Measurements from ENCODE around the gene MTHFS.

MTHFS gene

DNA sequence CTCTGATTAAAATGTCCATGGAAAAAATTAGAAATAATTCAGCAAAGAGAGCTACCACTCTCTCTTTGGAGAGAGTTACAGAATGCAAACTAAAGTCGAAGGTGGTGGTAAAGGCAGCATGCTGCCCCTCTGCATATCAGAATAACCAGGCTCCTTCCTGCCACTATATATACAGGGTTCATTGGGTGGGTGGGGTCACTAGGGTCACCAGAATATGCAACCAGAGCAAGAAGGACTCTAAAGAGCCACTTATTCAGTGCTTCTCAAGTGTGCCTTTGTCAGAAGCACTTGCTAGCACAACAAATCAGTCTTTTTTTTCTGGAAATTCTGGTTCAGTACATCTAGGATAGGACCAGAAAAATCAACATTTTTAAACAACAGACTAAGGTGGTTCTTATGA is 70.0 kb downstream of the MTHFS start:
- no peaks in the 10 kb centered on the region for H3K27me3 ChIP-seq (ENCODE audit: control insufficient read depth, insufficient read depth, low read length)
- no CpG with 5 or more reads among the region's 1 CpG for WGBS (ENCODE audit: insufficient coverage, insufficient read length)
- no peak overlapping the region for H3K4me3 ChIP-seq (ENCODE audit: low read length)
- no peaks in the 10 kb centered on the region for H3K36me3 ChIP-seq (ENCODE audit: control insufficient read depth, insufficient read depth, low read length)
- no peak for DNase-seq (ENCODE audit: low read depth, low spot score)
- no peaks in the 10 kb centered on the region for H3K4me1 ChIP-seq (ENCODE audit: control insufficient read depth, insufficient read depth, low read length)
- no peak overlapping the region for H3K27ac ChIP-seq (ENCODE audit: low read length)
- H3K9me3 ChIP-seq (ENCODE audit: control insufficient read depth, insufficient read depth, low read length) = no peaks in the 10 kb centered on the region

DNA sequence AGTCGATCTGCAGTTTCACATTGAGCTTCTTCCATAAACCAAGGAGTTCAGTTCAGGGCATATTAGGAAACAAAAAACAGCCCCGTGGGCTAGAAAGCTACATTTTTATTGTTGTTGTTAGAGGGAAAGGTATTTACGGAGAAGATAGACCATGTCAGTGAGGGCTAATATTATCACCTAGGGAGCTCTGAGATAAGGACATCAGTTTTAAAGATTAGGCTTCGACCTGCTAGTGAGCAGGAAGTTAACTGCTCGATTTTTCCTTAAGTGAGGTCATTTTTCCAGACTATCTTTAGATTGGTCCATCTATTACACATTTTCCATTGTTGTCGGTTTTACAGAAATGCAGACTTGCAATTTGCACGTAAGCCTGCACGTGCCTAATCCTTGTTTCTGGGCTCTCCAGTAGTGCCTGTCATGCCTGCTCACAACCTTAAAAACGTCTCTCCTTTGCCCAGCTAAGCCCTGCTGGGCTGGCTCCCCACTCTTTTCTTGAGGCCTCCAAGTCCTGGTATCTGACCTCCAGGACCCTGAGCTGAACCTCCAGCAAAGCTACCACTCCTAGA is 72.6 kb downstream of the MTHFS start:
- Histone ChIP-seq H3K27me3 (ENCODE audit: control insufficient read depth, insufficient read depth, low read length) (no peaks in the 10 kb centered on the region), H3K4me1 (ENCODE audit: control insufficient read depth, insufficient read depth, low read length) (no peaks in the 10 kb centered on the region), H3K36me3 (ENCODE audit: control insufficient read depth, insufficient read depth, low read length) (no peaks in the 10 kb centered on the region), H3K4me3 (ENCODE audit: low read length) (no peak overlapping the region), H3K27ac (ENCODE audit: low read length) (no peak overlapping the region), H3K9me3 (ENCODE audit: control insufficient read depth, insufficient read depth, low read length) (no peaks in the 10 kb centered on the region)
- DNase-seq (ENCODE audit: low read depth, low spot score) = no peak
- WGBS (ENCODE audit: insufficient coverage, insufficient read length) = no CpG with 5 or more reads among the region's 9 CpGs

DNA sequence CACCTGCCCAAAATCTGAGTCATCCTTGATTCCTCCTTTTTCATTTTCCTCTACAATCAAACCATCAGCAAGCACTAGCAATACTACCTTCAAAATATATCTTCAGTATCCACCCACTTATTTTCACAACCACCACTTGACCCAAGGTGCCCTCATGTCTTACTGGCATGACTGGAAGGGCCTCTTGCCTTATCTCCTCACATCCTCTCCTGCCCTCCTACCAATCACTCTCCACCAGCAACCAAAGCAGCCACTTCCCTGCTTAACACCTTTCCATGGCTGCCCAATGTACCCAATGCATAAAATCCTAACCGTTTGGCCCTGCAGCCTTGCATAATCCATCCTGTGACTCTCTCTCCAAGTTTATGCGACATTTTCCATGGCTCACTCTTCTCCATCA is 76.0 kb downstream of the MTHFS start:
- Histone ChIP-seq H3K9me3 (ENCODE audit: control insufficient read depth, insufficient read depth, low read length) (no peaks in the 10 kb centered on the region), H3K27ac (ENCODE audit: low read length) (no peak overlapping the region), H3K4me3 (ENCODE audit: low read length) (no peak overlapping the region), H3K36me3 (ENCODE audit: control insufficient read depth, insufficient read depth, low read length) (no peaks in the 10 kb centered on the region), H3K27me3 (ENCODE audit: control insufficient read depth, insufficient read depth, low read length) (no peaks in the 10 kb centered on the region), H3K4me1 (ENCODE audit: control insufficient read depth, insufficient read depth, low read length) (no peaks in the 10 kb centered on the region)
- no CpG with 5 or more reads among the region's 2 CpGs for WGBS (ENCODE audit: insufficient coverage, insufficient read length)
- DNase-seq (ENCODE audit: low read depth, low spot score) = no peak

DNA sequence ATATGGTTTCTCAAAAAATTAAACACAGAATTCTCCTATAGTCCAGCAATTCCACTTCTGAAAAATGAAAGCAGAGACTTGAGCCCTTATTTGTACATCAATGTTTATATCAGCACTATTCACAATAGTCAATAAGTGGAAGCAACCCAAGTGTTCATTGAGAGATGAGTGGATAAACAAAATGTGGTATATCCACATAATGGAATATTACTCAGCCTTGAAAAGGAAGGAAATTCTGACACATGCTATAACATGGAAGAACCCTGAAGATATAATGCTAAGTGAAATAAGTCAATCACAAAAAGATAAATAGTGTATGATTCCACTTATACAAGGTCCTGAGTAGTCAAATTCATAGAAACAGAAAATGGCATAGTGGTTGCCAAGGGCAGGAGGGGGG is 76.6 kb downstream of the MTHFS start:
- Histone ChIP-seq H3K4me1 (ENCODE audit: control insufficient read depth, insufficient read depth, low read length) (no peaks in the 10 kb centered on the region), H3K27ac (ENCODE audit: low read length) (no peak overlapping the region), H3K4me3 (ENCODE audit: low read length) (no peak overlapping the region), H3K9me3 (ENCODE audit: control insufficient read depth, insufficient read depth, low read length) (no peaks in the 10 kb centered on the region), H3K27me3 (ENCODE audit: control insufficient read depth, insufficient read depth, low read length) (no peaks in the 10 kb centered on the region), H3K36me3 (ENCODE audit: control insufficient read depth, insufficient read depth, low read length) (no peaks in the 10 kb centered on the region)
- no peak for DNase-seq (ENCODE audit: low read depth, low spot score)

DNA sequence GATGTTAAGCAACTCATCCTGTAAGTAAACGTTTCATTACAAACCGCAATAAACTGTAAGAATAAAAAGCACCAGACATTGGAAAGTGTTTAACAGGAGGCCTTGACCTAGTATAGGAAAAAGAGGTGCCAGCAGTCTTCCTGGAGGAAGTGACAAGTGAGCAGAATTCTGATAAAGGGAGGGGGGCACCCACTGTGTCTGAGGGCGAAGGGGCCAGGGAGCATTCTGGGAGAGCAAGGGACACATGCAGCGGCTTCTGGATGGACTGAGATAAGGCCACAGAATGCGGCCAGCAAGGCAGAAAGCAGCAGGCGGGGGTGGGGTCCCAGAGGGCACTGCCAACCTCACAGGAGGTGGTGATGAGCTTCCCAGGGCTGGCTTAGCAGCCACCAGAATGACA is 80.2 kb downstream of the MTHFS start:
- Histone ChIP-seq H3K27me3 (ENCODE audit: control insufficient read depth, insufficient read depth, low read length) (no peaks in the 10 kb centered on the region), H3K9me3 (ENCODE audit: control insufficient read depth, insufficient read depth, low read length) (no peaks in the 10 kb centered on the region), H3K4me1 (ENCODE audit: control insufficient read depth, insufficient read depth, low read length) (no peaks in the 10 kb centered on the region), H3K36me3 (ENCODE audit: control insufficient read depth, insufficient read depth, low read length) (no peaks in the 10 kb centered on the region), H3K27ac (ENCODE audit: low read length) (no peak overlapping the region), H3K4me3 (ENCODE audit: low read length) (no peak overlapping the region)
- no CpG with 5 or more reads among the region's 6 CpGs for WGBS (ENCODE audit: insufficient coverage, insufficient read length)
- DNase-seq (ENCODE audit: low read depth, low spot score) = no peak

DNA sequence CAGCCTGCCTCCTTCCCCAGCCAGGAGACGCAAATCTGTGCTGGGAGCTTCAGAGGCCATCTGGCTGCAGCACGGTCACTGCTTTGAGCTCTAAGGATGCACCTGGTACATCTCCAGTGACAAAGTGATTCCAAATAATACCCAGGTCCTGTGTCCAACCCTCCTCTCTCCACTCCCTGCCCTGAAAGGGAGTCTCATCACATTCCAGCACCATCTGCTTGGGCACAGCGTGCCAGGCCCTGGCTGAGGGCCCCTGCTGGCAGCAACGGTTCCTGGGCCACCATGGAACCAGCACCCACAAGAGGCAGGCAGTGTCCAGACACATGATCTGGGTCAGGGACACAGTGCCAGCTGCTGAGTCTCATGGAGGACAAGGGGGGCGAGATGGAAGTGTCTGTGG is 81.3 kb downstream of the MTHFS start:
- WGBS (ENCODE audit: insufficient coverage, insufficient read length) = no CpG with 5 or more reads among the region's 5 CpGs
- DNase-seq (ENCODE audit: low read depth, low spot score) = no peak

DNA sequence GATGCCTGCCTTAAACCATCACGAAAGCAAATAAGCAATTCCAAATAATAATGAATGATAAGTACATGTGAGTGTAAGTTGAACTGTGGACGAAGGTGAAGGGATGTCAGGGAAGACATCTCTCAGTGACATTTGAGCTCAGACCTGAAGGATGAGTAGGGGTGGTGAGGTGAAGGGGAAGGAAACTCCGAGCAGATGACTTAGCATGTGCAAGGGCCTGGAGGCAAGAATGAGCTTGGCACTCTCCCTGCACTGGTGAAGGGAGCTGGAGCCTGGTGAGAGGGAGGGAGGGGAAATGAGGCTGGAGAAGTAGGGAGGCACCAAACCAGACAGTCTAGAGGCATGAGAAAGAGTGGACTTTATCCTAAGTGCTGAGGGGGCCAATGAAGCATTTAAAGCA is 84.3 kb downstream of the MTHFS start:
- no peaks in the 10 kb centered on the region for H3K9me3 ChIP-seq (ENCODE audit: control insufficient read depth, insufficient read depth, low read length)
- no peak for DNase-seq (ENCODE audit: low read depth, low spot score)
- no peak overlapping the region for H3K4me3 ChIP-seq (ENCODE audit: low read length)
- H3K4me1 ChIP-seq (ENCODE audit: control insufficient read depth, insufficient read depth, low read length) = no peaks in the 10 kb centered on the region
- no CpG with 5 or more reads among the region's 3 CpGs for WGBS (ENCODE audit: insufficient coverage, insufficient read length)
- no peaks in the 10 kb centered on the region for H3K36me3 ChIP-seq (ENCODE audit: control insufficient read depth, insufficient read depth, low read length)
- no peak overlapping the region for H3K27ac ChIP-seq (ENCODE audit: low read length)
- no peaks in the 10 kb centered on the region for H3K27me3 ChIP-seq (ENCODE audit: control insufficient read depth, insufficient read depth, low read length)

More for the DNA sequence above, 81.3 kb downstream of the MTHFS start:
- Histone ChIP-seq H3K27me3 (ENCODE audit: control insufficient read depth, insufficient read depth, low read length) (no peaks in the 10 kb centered on the region), H3K36me3 (ENCODE audit: control insufficient read depth, insufficient read depth, low read length) (no peaks in the 10 kb centered on the region), H3K4me1 (ENCODE audit: control insufficient read depth, insufficient read depth, low read length) (no peaks in the 10 kb centered on the region), H3K4me3 (ENCODE audit: low read length) (no peak overlapping the region), H3K27ac (ENCODE audit: low read length) (no peak overlapping the region), H3K9me3 (ENCODE audit: control insufficient read depth, insufficient read depth, low read length) (no peaks in the 10 kb centered on the region)

DNA sequence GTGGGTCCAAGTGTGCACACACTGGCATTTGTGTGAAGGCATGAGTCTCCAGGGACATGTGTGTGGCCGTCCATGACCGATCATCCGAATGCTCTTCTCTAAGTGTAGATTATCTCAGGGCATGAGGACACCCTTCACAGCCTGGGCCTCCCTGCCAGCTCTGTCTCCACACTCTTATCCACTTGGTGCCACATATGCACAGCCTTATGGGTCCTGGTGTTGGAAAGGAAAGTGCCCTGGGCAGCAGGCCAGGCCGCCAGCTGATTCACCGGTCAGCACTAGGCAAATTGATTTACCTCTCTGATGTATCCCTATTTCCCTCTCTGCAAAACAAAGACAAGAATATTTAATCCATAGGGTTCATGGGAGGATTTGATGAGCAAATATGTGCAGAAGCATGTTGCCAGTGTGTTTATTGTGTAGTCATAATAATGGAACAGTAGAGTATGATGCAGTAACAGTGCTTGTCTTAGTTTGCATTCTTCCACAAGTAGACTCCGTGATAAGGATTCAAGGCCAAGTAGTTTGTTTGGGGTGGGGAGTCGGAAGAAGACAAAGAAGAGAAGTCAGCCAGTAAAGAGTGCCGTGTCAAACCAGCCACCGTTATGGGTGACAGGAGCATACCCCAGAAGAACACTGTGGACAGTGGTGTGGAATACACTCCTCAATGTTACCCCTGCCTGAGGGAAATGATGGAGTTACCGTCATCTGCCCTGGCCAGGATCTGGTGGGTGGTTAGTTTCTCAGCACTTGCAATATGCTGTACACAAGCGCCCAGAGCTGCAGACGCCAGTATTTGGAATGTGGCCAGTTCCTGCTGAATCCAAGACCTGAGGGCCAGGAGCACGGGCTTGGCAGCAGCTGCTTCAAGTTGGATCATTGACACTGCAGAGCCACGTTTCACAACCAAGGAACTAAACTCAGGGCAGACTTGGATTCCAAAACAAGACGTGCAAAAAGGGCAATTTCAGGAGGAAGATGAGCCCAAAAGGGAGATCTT is 85.1 kb downstream of the MTHFS start:
- no peak overlapping the region for H3K27ac ChIP-seq (ENCODE audit: low read length)
- no CpG with 5 or more reads among the region's 15 CpGs for WGBS (ENCODE audit: insufficient coverage, insufficient read length)
- no peak for DNase-seq (ENCODE audit: low read depth, low spot score)

DNA sequence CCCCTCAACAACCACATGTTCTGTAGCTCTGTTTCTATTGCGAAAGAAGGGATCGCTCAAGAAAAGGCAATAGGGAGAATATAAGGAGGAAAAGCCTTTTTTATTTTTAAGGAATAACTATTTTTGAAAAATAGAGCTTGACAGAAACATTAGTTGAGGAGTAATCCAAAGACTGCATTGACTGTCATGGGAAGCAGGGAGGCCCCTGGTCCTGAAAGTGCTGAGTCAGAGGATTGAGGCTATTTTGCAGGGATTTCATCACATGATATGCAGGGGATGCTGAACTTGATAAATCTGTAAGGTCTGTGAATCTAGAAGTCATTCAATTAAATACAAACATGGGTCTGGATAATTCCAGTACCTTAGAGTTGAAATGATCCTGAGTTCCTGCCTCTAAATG is 92.0 kb downstream of the MTHFS start:
- H3K27me3 ChIP-seq (ENCODE audit: control insufficient read depth, insufficient read depth, low read length) = no peaks in the 10 kb centered on the region
- no peak overlapping the region for H3K4me3 ChIP-seq (ENCODE audit: low read length)
- no peak overlapping the region for H3K27ac ChIP-seq (ENCODE audit: low read length)
- no CpG with 5 or more reads among the region's 2 CpGs for whole genome bisulfite sequencing (ENCODE audit: insufficient coverage, insufficient read length)
- H3K36me3 ChIP-seq (ENCODE audit: control insufficient read depth, insufficient read depth, low read length) = no peaks in the 10 kb centered on the region
- no peak for DNase-seq (ENCODE audit: low read depth, low spot score)
- no peaks in the 10 kb centered on the region for H3K4me1 ChIP-seq (ENCODE audit: control insufficient read depth, insufficient read depth, low read length)
- no peaks in the 10 kb centered on the region for H3K9me3 ChIP-seq (ENCODE audit: control insufficient read depth, insufficient read depth, low read length)

More for the DNA sequence above, 85.1 kb downstream of the MTHFS start:
- Histone ChIP-seq H3K9me3 (ENCODE audit: control insufficient read depth, insufficient read depth, low read length) (no peaks in the 10 kb centered on the region), H3K4me3 (ENCODE audit: low read length) (no peak overlapping the region), H3K27me3 (ENCODE audit: control insufficient read depth, insufficient read depth, low read length) (no peaks in the 10 kb centered on the region), H3K36me3 (ENCODE audit: control insufficient read depth, insufficient read depth, low read length) (no peaks in the 10 kb centered on the region), H3K4me1 (ENCODE audit: control insufficient read depth, insufficient read depth, low read length) (no peaks in the 10 kb centered on the region)

DNA sequence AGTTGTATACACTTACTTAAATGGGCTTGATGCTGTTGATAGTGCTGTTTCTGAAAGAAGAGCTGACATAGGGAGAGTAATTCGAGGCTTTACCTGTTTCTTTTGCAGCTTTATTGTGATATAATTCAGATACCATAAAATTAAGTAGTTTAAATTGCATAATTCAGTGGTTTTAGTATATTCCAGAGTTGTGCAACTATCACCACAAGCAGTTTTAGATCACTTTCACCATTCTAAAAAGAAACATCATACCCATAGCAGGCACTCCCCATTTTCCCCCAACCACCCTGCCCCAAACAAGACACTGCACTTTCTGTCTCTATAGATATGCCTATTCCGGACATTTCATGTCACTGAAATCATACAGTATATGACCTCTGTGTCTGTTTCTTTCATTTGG is 98.5 kb downstream of the MTHFS start:
- H3K36me3 ChIP-seq (ENCODE audit: control insufficient read depth, insufficient read depth, low read length) = no peaks in the 10 kb centered on the region
- no peaks in the 10 kb centered on the region for H3K9me3 ChIP-seq (ENCODE audit: control insufficient read depth, insufficient read depth, low read length)
- no peaks in the 10 kb centered on the region for H3K27me3 ChIP-seq (ENCODE audit: control insufficient read depth, insufficient read depth, low read length)
- DNase-seq (ENCODE audit: low read depth, low spot score) = no peak
- H3K4me3 ChIP-seq (ENCODE audit: low read length) = no peak overlapping the region
- H3K27ac ChIP-seq (ENCODE audit: low read length) = no peak overlapping the region
- no peaks in the 10 kb centered on the region for H3K4me1 ChIP-seq (ENCODE audit: control insufficient read depth, insufficient read depth, low read length)
- no CpG with 5 or more reads among the region's 2 CpGs for WGBS (ENCODE audit: insufficient coverage, insufficient read length)

All from iPS DF 6.9 (cell line).